DMS114 treated with DMSO at 0.1 percent for 48 hours (cell line): Measurements from ENCODE around the gene LRP3.
"Not testable (repeated sequence)": the region's sequence is repeated elsewhere in the genome, so short reads cannot be mapped to it uniquely, and the experiment has no call there.

Source experiments
- DNase-seq: peaks from one replicate; lab custom pipeline; 2025; ENCODE audit not compliant: unreplicated experiment; lab: John Stamatoyannopoulos, UW

LRP3 gene, protein sequence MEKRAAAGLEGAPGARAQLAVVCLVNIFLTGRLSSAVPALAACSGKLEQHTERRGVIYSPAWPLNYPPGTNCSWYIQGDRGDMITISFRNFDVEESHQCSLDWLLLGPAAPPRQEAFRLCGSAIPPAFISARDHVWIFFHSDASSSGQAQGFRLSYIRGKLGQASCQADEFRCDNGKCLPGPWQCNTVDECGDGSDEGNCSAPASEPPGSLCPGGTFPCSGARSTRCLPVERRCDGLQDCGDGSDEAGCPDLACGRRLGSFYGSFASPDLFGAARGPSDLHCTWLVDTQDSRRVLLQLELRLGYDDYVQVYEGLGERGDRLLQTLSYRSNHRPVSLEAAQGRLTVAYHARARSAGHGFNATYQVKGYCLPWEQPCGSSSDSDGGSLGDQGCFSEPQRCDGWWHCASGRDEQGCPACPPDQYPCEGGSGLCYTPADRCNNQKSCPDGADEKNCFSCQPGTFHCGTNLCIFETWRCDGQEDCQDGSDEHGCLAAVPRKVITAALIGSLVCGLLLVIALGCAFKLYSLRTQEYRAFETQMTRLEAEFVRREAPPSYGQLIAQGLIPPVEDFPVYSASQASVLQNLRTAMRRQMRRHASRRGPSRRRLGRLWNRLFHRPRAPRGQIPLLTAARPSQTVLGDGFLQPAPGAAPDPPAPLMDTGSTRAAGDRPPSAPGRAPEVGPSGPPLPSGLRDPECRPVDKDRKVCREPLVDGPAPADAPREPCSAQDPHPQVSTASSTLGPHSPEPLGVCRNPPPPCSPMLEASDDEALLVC

DNA sequence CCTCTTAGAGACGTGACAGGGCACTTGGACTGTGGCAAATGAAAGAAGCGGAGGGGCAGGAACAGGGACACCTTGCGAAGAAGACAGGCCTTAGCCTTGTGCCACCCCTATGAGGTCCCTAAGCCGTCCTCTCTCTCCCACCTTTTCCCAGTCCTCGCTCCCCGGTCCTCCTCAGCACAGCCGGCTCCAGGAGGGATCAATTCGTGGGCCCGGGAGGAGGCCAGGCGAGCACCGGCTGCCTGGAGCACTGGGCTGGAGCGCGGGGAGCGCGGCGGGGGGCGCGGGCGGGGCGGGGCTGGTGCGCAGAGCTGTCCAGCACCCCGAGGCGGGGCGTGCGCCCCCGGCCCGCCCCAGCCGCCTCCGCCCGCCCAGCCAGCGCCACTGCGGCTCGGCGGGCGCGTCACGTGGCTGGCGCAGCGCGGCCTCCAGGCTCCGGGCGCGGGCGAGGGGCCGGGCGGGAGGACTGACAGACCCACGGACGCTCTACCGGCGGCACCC lies at the start of gene LRP3:
LRP3 (plus strand) TSS at position 466 of the 498 bp plus-strand sequence. CDS start 456 bp downstream, outside the sequence.
- no peak for DNase-seq

- no peak for DNase-seq
These were observed 47.9 kb upstream of the LRP3 start for GRCh38 chr19:33146209-33146608.

DNA sequence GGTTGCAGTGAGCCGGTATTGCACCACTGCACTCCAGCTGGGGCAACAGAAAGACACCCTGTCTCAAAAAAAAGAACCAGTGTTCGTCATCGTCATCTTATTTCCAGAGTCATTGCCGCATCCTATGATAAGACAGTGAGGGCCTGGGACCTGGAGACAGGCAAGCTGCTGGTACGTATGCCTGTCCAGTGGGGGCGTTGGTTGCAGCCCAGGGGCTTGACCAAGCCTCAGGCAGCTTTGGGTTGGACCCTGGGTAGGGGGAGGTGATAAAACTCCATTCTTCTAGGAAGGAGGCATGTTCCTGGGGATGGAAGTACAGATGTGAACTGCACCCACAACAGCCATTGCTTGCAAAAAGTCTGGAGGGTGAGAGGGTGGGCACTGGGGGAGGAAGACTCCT lies 46.6 kb upstream of the LRP3 start:
- DNase-seq: no peak

DNA sequence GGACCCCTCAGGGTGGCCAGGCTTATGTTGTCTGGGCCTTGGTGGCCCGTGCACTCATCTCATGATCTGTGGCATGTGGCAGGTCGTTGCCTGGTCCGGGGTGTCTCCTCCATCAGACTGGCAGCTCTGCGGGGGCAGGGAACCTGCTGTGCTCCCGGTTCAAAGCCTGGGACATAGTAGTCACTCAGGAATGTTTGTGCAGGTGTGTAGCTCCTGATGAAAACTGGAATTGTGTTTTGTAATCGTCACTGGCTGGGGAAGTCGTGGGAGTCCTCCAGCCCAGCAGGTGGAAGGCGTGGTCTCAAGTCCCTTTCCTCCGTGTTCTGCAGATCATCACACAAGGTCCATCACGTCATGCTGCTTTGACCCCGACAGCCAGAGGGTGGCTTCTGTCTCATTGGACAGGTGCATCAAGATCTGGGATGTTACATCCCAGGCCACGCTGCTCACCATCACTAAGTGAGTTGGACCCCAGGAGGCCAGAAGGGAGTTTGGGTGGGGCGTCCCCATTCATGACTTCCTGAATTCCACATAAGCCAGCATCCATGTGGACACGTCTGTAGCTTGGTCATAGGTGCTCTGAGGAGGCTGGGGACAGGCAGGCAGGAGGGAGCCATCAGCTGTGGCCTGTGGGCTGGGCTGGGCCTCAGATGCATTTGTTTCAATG lies 43.1 kb upstream of the LRP3 start:
- no peak for DNase-seq

DNA sequence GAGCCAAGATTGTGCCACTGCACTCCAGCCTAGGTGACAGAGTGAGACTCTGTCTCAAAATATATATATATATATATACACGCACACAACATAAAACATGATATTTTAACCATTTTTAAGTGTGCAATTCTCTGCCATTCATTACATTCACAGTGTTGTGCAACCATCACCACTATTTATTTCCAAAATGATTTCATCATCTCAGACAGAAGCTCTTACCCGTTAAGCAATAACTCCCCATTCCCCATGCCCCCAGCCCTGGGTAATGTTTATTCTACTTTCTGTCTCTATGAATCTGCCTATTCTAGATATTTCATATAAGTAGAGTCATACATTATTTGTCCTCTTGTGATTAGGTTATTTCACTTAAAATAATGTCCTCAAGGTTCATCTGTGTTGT lies 42.0 kb upstream of the LRP3 start:
- no peak for DNase-seq

DNA sequence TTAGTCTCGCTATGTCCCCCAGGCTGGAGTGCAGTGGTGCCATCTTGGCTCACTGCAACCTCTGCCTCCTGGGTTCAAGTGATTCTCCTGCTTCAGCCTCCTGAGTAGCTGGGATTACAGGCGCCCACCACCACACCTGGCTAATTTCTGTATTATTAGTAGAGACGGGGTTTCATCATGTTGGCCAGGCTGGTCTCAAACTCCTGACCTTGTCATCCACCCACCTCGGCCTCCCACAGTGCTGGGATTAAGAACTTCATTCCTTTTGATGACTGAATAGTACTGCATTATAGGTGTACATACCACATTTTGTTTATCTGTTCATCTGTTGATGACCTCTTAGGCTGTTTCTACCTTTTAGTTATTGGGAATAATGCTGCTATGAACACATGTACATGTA lies 41.5 kb upstream of the LRP3 start:
- not testable (repeated sequence) for DNase-seq

DNA sequence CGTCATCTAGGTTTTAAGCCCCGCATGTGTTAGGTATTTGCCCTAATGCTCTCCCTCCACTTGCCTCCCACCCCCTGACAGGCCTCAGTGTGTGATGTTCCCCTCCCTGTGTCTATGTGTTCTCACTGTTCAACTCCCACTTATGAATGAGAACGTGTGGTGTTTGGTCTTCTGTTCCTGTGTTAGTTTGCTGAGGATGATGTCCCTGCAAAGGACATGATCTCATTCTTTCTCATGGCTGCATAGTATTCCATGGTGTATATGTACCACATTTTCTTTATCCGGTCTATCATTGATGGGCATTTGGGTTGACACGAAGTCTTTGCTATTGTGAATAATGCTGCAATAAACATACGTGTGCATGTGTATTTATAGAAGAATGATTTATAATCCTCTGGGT lies 39.8 kb upstream of the LRP3 start:
- not testable (repeated sequence) for DNase-seq

GRCh38 chr19:33156334-33156733 lies 37.8 kb upstream of the LRP3 start:
- no peak for DNase-seq

DNA sequence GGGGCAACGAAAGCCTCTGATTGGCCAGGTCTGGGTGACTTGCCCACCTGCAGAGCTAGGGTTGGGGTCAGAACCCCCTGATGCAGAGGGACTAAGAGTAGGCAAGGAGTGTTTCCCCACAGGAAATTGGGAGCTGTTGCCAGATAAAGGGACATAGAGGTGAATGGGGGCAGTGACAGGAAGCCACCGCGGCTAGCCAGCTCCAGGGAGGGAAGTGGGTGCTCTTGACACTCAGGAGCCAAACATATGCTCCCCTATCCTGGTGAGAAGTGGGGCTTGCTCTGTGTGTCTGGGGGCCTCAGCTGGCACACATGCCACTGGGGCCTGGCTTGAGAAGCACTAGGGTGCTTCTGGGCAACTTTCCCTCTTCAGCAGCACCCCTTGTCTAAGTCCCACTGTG lies 36.2 kb upstream of the LRP3 start:
- no peak for DNase-seq

- DNase-seq: no peak
These were observed 35.8 kb upstream of the LRP3 start for GRCh38 chr19:33158365-33158764.

DNA sequence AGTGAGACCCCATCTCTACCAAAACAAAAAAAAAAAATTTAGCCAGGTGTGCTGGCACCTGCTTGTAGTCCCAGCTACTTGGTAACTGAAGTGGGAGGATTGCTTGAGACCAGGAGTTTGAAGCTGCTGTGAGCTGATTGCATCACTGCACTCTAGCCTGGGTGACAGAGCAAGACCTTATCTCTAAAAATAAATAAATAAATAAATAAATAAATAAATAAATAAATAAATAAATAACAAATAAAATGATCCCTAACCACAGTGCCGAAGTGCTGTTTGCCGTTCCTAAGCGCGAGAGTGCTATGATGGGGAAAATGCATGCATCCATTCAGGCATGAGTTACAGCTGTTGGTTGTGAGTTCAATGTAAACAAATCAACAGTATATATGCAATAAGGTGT lies 35.0 kb upstream of the LRP3 start:
- no peak for DNase-seq

DNA sequence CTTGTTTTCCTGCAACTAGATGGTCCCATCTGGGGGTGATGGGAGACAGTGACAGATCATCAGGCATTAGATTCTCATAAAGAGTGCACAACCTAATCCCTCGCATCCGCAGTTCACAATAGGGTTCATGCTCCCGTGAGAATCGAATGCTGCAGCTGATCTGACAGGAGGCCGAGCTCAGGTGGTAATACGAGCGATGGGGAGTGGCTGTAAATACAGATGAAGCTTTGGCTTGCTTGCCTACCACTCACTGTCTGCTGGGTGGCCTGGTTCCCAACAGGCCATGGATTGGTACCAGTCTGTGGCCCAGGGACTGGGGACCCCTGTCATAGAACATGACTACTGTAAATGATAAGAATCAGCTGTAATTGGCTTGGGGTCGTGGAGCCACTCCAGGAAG lies 34.2 kb upstream of the LRP3 start:
- no peak for DNase-seq

DNA sequence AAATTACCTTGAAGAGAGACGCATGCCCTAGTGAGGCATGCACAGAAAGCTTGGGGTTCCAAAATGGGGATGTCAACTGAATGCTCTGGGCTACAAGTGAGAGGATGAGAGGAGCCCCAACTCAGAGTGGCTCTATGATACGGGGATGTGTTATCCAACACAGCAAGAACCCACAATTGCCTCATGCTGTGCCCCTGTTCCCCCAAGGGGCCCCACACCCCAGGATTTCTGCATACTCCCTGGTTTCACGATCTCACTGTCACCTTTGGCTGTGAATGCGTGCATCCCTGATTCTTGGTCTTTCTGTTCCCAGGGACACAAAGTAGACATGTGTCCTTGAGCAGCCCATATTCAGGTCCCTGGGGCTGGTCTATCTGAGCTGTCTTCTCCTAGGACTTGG lies 32.9 kb upstream of the LRP3 start:
- DNase-seq: no peak

GRCh38 chr19:33163481-33163880 lies 30.6 kb upstream of the LRP3 start:
- DNase-seq: no peak

- DNase-seq: not testable (repeated sequence)
These were observed 28.1 kb upstream of the LRP3 start for GRCh38 chr19:33166037-33166436.

DNA sequence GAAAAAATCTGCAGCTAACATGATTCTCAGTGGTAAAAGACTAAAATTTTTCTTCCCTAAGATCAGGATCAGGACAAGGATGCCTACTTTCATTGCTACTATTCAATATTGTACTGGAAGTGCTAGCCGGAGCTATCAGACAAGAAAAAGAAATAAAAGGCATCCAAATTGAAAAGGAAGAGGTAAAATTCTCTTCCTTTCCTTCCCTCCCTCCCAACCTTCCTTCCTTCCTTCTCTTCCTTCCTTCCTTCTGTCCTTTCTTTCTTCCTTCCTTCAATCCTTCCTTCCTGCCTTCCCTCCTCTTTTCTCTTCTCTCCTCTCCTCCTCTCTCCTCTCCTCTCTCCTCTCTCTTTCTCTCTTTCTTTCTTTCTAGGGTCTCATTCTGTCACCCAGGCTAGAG lies 26.7 kb upstream of the LRP3 start:
- no peak for DNase-seq

DNA sequence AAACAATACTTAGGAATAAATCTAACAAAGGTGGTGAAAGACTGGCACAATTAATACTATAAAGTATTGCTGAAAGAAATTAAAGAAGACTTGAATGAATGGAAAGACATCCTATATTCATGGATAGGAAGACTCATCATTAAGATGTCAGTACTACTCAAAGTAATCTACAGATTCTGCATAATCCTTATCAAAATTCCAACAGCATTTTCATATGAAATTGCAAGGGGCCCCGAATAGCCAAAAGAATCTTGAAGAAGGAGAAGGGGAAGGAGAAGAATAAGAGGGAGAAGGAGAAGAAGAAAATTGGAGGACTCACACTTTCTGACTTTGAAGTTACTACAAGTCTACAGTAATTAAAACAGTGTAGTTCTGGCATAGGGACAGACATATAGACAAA lies 25.6 kb upstream of the LRP3 start:
- no peak for DNase-seq

GRCh38 chr19:33171222-33171795 lies 22.8 kb upstream of the LRP3 start:
- DNase-seq: no peak

- DNase-seq: no peak
These were observed 22.2 kb upstream of the LRP3 start for GRCh38 chr19:33171916-33172359.

DNA sequence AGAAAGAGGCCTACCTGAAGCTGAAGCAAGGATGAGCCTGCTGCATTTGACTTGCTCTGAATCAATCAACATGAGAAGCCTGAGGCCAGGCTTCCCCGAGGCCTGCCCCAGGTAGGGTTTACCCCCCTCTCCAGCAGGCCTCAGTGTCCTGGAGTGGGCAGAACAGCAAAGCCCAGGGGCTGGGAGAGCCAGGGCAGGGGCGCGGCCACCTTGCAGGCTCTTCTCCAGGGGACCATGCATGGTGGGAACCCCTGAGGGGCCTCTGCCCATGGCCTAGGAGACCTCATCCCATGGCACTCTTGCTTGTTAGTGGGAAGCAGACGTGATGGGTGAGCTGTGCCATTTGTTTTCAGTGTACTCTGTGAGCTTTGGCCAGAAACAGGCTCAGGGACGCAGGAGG lies 19.9 kb upstream of the LRP3 start:
- no peak for DNase-seq

GRCh38 chr19:33175156-33175782 lies 18.9 kb upstream of the LRP3 start:
- no peak for DNase-seq
